Measurements from ENCODE around the gene SMAD9.

The SMAD9 gene

GRCh38 chr13:36918246-36919131 is 1.5 kb downstream of the SMAD9 start:
- TF ChIP-seq ZNF274 (IDR thresholded peaks at IDR 0.05; ENCODE audit: low read depth, low read length), result no peak
- H3K4me3 ChIP-seq (ENCODE audit: low read length), result no peak overlapping the region

GRCh38 chr13:36917311-36917710 is 2.7 kb downstream of the SMAD9 start:
- H3K4me3 ChIP-seq (ENCODE audit: low read length), result no peak overlapping the region
- TF ChIP-seq ZNF274 (IDR thresholded peaks at IDR 0.05; ENCODE audit: low read depth, low read length), result no peak

- H3K4me3 ChIP-seq (ENCODE audit: low read length), result no peak overlapping the region
- no peak for TF ChIP-seq ZNF274 (IDR thresholded peaks at IDR 0.05; ENCODE audit: low read depth, low read length)
Measured at GRCh38 chr13:36915896-36916640, 4.0 kb downstream of the SMAD9 start.

- no peak for TF ChIP-seq ZNF274 (IDR thresholded peaks at IDR 0.05; ENCODE audit: low read depth, low read length)
Measured at GRCh38 chr13:36915106-36915505, 4.9 kb downstream of the SMAD9 start.

DNA sequence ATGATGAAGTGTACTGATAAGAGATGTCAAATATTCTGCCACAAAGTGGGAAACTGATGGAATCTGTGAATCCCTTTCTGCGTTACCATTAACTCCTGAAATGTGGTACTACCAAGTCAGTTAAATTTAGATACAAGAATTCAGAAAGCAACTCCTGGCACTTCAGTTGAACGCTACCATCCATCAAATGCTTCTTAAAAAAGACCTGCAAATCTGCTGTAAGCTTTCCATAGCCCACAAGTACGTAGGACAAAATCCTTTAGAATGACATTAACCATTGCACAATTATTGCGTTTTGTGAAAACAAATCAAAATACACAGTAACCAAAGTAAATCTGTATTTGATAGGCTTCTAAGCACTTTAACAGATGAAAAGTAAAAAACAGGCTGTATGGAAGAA is 5.4 kb downstream of the SMAD9 start:
- no peak overlapping the region for H3K4me3 ChIP-seq (ENCODE audit: low read length)
- no peak for TF ChIP-seq ZNF274 (IDR thresholded peaks at IDR 0.05; ENCODE audit: low read depth, low read length)

More at GRCh38 chr13:36915106-36915505, 4.9 kb downstream of the SMAD9 start:
- H3K4me3 ChIP-seq (ENCODE audit: low read length), result no peak overlapping the region

DNA sequence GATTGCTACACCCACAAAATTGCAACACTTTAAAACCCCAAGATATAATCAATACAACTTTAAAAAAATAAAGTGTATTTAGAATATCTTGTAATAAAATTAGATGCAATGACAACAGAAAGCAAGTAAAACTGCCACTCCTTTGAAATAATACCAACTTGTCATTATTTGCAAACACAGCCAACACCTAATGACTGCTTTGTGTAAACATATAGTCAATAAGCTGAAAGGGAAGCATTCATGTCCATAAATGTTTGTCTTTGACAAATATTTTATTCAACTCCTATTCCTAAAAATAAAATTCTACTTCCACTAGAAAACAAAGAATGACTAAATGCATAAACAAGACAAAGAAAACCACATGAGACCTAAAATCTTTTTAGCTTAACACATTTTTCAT is 6.6 kb downstream of the SMAD9 start:
- no peak for TF ChIP-seq ZNF274 (IDR thresholded peaks at IDR 0.05; ENCODE audit: low read depth, low read length)
- no peak overlapping the region for H3K4me3 ChIP-seq (ENCODE audit: low read length)

GRCh38 chr13:36912973-36913372 is 7.1 kb downstream of the SMAD9 start:
- H3K4me3 ChIP-seq (ENCODE audit: low read length), result no peak overlapping the region
- TF ChIP-seq ZNF274 (IDR thresholded peaks at IDR 0.05; ENCODE audit: low read depth, low read length), result no peak

- TF ChIP-seq ZNF274 (IDR thresholded peaks at IDR 0.05; ENCODE audit: low read depth, low read length), result no peak
Measured at GRCh38 chr13:36912369-36912768, 7.7 kb downstream of the SMAD9 start.

GRCh38 chr13:36910545-36910944 is 9.5 kb downstream of the SMAD9 start:
- TF ChIP-seq ZNF274 (IDR thresholded peaks at IDR 0.05; ENCODE audit: low read depth, low read length), result no peak
- H3K4me3 ChIP-seq (ENCODE audit: low read length), result no peak overlapping the region

More at GRCh38 chr13:36912369-36912768, 7.7 kb downstream of the SMAD9 start:
- H3K4me3 ChIP-seq (ENCODE audit: low read length), result no peak overlapping the region

DNA sequence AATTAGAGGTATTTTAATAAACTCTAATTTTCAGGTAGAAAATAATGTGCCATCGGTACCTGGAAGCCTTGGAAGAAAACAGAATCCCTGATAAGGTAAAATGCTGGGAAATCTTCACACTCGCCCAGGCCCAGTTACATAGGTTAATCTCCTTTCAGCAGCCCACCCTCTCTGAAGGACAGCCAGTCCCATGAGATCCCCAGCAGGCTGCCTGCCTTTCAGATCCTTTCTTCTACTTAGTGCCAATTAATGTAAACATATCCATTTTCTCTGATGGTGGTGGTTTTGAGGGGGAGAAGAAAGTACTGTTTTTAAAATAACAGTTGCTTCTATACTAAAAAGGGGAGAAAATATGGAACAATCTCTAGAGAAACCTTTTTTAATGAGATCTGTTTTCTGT is 12.2 kb downstream of the SMAD9 start:
- no peak overlapping the region for H3K4me3 ChIP-seq (ENCODE audit: low read length)
- no peak for TF ChIP-seq ZNF274 (IDR thresholded peaks at IDR 0.05; ENCODE audit: low read depth, low read length)

GRCh38 chr13:36907266-36907665 is 12.8 kb downstream of the SMAD9 start:
- no peak for TF ChIP-seq ZNF274 (IDR thresholded peaks at IDR 0.05; ENCODE audit: low read depth, low read length)
- no peak overlapping the region for H3K4me3 ChIP-seq (ENCODE audit: low read length)

DNA sequence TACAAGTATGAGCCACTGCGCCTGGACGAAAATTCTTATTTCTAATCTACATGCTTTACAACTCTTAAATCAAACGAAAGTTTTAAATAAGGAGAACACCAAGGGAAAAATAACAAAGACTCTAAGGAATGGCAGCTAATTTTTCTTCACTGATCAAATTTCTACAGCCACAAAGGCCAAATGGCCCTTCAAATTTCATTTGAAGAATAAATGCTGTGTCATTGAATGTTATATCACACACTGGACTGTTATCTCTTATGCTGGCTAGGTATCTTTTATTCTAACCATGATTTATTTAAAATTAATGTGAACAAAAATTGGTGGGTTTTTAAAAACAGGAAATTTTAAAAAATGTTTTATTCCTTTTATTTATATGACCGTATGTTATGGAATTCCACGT is 14.1 kb downstream of the SMAD9 start:
- no peak for TF ChIP-seq ZNF274 (IDR thresholded peaks at IDR 0.05; ENCODE audit: low read depth, low read length)

DNA sequence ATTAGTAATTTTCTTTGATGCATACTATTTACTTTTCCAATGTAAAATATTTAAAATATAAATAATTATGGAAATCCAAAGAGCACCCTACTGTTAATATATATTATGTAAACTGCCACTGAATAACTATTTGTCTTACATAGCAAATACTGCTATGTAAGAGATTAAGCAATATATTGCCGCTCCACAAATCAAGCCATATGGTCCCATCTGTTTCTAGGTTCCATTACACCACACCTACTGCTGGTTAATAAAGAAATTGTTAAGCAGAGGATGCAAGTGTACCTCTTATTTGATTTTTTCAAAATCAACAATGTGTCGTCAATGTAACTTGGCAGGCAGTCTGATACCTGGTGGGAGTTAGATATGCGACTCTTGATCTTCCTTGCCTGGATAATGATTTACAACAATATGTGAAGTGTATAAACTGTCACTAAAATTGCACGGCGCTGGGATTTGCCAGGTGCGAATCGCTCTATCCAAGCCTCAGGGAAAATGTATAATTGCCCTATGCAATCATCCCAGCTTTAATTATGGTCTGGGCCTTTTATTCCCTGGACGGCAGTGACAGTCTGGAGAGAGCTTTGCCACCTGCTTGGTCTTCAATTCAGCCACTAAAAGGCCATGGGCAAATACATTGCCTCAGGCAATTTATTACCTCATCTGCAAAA is 16.0 kb downstream of the SMAD9 start:
- no peak overlapping the region for H3K4me3 ChIP-seq (ENCODE audit: low read length)
- no peak for TF ChIP-seq ZNF274 (IDR thresholded peaks at IDR 0.05; ENCODE audit: low read depth, low read length)

More for the DNA sequence above, 14.1 kb downstream of the SMAD9 start:
- H3K4me3 ChIP-seq (ENCODE audit: low read length), result no peak overlapping the region

GRCh38 chr13:36897054-36897616 is 22.9 kb downstream of the SMAD9 start:
- H3K4me3 ChIP-seq (ENCODE audit: low read length), result no peak overlapping the region
- TF ChIP-seq ZNF274 (IDR thresholded peaks at IDR 0.05; ENCODE audit: low read depth, low read length), result no peak
